GM21423 (cell line): Measurements from ENCODE around the gene C3orf18.

Experiments used
- ATAC-seq: cut with Tn5 transposase; IDR thresholded peaks from one replicate; pipeline ENCODE4 v1.9.1; 2021; ENCODE audit warnings: mild to moderate bottlenecking, moderate library complexity; ENCODE audit not compliant: unreplicated experiment

The C3orf18 gene

DNA sequence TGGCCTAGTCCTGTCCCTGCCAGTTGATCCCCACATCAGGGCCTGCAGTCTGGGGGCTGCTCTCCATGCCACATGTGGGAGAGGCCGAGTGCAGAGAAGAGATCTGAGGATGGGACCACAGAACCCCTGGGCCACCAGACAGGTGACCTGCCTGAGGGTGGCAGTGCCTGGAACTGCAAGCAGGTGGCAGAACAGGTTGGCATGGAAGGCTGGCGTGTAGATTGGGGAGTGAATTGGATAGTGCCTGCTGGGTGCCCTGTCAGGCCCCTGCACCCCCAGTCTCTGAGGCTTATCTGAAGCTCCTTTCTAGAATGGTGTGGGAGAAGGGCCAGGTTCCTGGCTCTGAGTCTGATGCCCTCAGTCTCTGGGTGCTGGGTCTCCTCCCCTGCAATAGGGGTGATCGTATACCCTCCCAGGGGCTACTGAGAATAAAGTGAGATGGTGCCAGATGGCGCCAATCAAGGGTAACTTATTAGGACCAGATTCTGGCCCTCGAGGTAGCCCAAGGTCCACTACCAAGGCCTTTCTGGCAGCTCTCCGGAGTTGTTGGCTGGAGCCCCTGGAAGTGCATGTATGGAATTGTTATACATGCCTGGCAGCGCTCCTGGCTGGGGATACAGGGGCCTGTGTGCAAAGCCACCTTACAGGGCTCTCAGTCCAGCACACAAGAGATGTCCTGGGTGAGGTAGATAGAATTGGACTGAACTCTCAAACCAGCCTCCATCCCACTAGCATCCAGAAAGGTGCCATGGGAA is 15.7 kb downstream of the C3orf18 start:
- ATAC-seq, result no peak

DNA sequence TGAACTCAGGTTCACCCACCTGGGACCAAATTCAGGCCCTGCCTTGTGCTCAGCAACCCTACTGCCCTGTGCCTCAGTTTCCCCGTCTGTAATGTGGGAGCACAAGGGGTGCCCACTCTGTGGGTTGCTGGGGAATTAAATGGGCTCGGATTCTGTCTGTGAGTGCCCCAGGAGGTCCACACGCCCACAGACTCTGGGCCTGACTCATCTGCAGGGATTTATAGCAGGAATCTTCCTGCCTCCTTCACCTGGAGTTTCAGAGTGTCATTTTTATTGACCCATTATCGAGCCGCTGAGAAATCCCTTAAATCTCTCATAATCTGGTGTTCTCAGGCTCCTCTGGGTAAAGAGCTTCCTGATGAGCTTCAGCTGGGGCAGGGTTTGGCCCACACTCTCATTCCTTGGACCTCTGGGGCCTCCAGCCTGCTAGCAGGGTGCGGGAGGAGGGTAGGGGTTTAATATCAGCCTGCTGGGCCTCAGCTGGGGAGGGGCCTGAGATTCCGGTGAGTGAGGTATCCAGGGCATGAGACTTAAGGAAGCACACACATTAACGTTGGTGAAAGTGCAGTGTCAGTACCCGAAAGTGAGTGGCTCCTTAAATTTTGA is 16.4 kb downstream of the C3orf18 start:
- ATAC-seq, result no peak

- ATAC-seq, result no peak
Measured at GRCh38 chr3:50550079-50550736, 17.3 kb downstream of the C3orf18 start.

DNA sequence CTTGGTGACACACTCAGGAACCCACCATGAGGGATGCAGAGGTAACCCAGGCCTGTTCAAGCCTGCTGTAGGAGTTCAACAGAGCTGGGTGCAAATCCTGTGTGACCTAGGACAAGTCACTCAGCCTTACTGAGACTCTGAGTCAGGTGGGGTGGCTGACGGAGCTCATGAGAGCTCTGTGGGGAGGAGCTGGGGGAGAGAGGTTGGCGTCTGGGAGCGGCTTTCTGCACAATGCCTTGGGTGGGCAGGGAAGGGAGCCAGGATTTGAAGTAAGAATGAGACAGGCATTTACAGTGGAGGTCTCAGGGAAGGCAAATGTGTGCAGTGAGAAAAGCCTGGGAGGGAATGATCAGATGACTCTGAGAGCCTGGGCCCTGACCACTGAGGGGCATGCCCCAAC is 18.3 kb downstream of the C3orf18 start:
- no peak for ATAC-seq

- ATAC-seq, result no peak
Measured at GRCh38 chr3:50545781-50546180, 21.8 kb downstream of the C3orf18 start.

DNA sequence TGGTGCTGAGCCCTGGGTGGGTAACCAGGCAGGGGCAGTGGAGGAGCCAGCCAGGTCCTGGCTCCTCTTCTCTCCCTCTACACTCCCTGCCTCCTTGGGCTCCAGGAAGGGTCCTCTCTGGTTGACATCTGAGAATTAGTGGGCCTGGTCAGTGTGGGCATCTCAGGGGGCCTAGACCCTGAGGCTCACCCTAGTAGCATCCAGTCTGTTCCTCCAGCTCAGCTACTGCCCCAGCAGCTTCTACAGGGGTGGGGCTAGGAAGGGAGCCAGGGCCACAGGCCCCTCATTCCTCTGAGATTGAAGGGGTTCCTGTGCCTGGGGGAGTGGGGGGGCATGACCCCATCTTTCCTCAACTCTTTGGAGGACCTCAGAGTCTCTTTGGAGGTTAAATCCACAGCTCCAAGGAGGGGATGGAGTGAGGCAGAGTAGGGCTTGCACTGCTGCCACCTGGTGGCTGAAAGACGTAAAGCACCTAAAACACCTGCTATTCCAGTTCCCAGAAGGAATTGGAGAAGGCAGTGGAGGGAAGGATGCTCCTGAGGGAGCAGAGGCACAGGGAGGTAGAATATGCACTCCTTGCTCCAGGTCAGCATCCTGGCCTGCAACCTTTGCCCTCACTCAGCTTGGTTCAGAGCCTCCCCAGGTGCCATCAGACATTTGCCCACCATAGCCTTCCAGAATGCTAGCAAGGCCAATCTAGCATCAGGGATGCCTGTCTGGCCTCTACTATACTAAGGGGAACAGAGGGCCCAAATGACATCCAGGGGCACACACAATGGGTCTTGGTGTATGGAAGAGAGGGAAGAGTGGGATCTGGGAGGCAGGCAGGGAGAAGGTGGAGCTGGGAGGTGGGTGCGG is 25.1 kb downstream of the C3orf18 start:
- ATAC-seq, result no peak

DNA sequence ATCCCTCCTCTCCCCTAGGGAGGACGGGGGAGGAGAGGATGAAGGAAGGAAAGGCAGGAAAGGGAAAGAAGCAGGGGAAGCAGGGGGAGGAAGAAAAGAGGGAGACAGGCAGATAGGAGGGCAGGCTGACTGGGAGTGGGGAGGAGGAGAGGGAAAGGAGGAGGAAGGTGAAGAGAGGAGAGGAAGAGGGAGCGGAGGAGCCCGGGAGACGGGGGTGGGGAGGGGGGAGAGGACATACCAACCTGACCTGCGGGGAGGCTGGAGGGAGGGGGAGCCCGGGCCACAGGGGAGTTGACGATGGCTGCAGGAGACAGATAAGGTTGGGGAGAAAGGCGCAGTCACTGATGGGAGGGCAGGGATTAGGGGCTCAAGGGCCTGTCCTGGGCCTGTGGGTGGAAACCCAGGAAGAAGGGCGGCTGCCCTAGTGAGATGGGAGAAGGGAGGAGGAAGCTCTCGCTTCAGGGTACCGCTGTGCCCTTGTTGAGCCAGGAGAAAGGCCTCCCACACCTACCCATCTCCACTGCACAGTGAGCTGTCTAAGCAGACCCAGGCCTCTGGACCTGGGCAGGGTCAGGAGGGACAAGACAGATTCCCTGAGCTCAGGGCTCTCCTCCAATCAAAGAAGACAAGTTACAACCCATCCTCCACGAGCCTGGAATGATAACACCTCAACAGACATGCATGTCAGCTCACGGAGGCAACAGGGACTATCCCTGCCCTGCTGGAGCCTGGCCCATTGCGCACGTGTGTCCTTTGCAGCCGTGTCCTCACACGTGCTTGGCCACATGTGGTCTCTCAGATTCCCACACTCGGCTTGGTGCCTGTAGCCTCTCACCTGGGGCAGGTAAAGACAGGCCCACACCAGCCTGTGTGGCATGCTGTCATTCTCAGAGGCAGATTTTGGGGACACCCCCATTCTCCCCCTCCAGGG is 27.9 kb downstream of the C3orf18 start:
- no peak for ATAC-seq

GRCh38 chr3:50537421-50538129 is 30.0 kb downstream of the C3orf18 start:
- no peak for ATAC-seq

GRCh38 chr3:50536471-50537180 is 30.9 kb downstream of the C3orf18 start:
- no peak for ATAC-seq

GRCh38 chr3:50534681-50535330 is 32.7 kb downstream of the C3orf18 start:
- ATAC-seq, result no peak

- no peak for ATAC-seq
Measured at GRCh38 chr3:50533807-50534461, 33.6 kb downstream of the C3orf18 start.

- no peak for ATAC-seq
Measured at GRCh38 chr3:50533316-50533715, 34.2 kb downstream of the C3orf18 start.

GRCh38 chr3:50532062-50532705 is 35.4 kb downstream of the C3orf18 start:
- no peak for ATAC-seq

DNA sequence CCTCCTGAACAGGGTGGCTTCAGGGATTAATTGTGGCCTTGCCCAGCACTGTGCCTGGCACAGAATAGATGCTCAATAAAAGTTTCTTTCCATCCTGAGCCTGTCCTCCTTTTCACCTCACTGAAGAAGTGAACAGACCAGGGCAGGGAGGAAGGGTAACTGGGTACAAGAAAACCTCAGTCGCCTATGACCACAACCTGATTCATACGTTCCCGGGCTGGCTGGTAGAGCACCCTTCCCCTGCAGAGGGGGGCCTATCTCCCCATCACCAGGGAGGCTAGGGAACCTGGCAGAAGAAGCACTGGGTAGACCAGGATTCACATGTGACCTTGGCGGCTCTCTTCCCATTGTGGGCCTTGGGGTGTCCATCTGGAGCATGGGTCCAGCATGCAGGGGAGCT is 36.3 kb downstream of the C3orf18 start:
- no peak for ATAC-seq

- no peak for ATAC-seq
Measured at GRCh38 chr3:50530001-50530970, 37.3 kb downstream of the C3orf18 start.

GRCh38 chr3:50525987-50526386 is 41.6 kb downstream of the C3orf18 start:
- no peak for ATAC-seq
